22Rv1 (cell line): Measurements from ENCODE around the gene BIN1.

ENCODE experiments used
- H3K27ac ChIP-seq: fragments of 450-650 bp; 2 replicates; pipeline ENCODE4 v1.5.1; 2017
- ZFX ChIP-seq: fragments of 450-650 bp; IDR thresholded peaks from 2 replicates; pipeline ENCODE4 v1.6.1; 2017; ENCODE audit warnings: antibody characterized with exemption, borderline replicate concordance
- TF ChIP-seq, protein P1 (sequence below): fragments of 450-650 bp; IDR thresholded peaks from 2 replicates; pipeline ENCODE4 v1.5.1; 2017; ENCODE audit warnings: mild to moderate bottlenecking

Gene BIN1

DNA sequence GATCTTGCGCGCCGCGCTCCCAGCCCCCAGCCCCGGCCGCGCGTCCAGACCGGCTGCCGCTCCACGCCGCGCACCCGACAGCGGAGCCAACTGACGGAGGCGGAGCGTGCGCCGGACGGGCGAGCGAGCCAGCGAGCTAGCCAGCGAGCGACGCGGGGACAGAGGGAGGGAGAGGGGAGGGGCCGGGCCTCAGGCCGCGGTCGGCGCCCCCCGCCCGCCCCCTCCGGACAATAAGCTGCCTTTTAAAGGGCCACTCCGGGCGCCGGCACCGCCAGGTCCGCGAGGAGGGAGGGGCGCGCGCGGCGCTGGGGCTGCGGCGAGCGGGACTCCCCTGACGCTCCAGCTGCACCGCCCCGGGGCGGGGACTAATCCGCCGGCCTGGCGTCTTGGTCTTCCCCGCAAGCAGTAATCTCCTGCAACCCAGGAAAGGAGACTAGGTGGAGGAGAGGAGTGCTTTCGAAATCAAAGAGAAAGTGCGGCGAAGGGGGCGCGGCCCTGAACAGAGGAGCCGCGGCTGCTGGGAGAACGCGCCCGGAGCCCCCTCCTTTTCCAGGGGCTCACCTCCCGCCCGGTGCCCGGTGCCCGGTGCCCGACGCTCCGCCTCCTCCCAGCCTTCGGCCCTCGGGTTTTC, at the start of gene BIN1:
Gene BIN1, minus strand, starts transcription at position 164 of the 631 bp plus-strand sequence. CDS start 211 bp downstream, outside the sequence.
- TF ChIP-seq ZFX, result no peak
- TF ChIP-seq, protein P1, sequence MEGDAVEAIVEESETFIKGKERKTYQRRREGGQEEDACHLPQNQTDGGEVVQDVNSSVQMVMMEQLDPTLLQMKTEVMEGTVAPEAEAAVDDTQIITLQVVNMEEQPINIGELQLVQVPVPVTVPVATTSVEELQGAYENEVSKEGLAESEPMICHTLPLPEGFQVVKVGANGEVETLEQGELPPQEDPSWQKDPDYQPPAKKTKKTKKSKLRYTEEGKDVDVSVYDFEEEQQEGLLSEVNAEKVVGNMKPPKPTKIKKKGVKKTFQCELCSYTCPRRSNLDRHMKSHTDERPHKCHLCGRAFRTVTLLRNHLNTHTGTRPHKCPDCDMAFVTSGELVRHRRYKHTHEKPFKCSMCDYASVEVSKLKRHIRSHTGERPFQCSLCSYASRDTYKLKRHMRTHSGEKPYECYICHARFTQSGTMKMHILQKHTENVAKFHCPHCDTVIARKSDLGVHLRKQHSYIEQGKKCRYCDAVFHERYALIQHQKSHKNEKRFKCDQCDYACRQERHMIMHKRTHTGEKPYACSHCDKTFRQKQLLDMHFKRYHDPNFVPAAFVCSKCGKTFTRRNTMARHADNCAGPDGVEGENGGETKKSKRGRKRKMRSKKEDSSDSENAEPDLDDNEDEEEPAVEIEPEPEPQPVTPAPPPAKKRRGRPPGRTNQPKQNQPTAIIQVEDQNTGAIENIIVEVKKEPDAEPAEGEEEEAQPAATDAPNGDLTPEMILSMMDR, result no peak
- H3K27ac ChIP-seq, result no peak within 1 kb of the TSS

GRCh38 chr2:127155947-127156346, 49.0 kb upstream of the BIN1 start:
- TF ChIP-seq, protein P1, result no peak
- no peak for TF ChIP-seq ZFX

GRCh38 chr2:127155028-127155581, 48.2 kb upstream of the BIN1 start:
- TF ChIP-seq, protein P1, result no peak
- no peak for TF ChIP-seq ZFX
- no peak overlapping the region for H3K27ac ChIP-seq

More at GRCh38 chr2:127155947-127156346, 49.0 kb upstream of the BIN1 start:
- H3K27ac ChIP-seq, result no peak overlapping the region

DNA sequence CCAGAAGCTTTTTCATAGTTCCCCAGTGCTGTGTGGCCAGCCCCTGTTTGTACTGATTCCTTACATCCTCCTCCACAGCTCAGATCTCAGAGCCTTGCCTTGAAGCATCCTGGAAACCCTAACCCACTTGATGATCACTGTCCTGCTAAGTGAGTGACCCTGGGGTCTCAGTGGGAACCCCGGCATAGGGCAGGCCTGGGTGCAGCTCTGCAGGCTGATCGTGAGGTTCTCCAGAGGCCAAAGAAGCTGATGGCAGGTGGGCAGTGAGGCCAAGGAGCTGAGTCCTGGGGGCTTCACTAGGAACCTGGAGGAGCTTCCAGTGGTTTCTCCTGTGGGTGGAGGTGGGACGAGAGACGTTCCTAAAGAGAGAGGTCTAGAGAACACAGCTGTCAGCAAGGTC, 47.4 kb upstream of the BIN1 start:
- H3K27ac ChIP-seq, result no peak overlapping the region
- no peak for TF ChIP-seq ZFX
- TF ChIP-seq, protein P1, result no peak

DNA sequence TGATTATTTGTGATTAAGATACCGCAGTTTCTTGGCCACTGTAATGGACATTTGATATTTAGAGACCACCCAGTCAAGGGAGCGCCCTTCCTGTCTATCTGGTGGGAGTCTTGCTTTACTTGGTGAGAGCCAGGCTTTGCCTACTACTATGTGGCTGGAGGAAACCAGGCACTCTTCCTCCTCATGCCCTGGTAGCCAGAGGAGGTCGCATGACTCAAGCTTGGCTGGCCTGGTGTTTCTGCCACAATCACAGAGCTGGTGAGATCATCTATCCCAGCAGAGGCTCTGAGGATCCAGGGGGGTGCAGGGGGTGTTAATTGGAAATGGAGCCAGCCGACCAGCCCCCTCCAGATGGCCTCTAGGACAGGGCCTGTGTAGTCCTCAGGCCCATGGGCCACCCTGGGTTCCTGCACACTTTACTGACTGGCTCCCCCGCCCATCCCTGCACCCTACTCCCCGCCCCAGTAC, 46.8 kb upstream of the BIN1 start:
- TF ChIP-seq, protein P1, result no peak
- no peak overlapping the region for H3K27ac ChIP-seq

DNA sequence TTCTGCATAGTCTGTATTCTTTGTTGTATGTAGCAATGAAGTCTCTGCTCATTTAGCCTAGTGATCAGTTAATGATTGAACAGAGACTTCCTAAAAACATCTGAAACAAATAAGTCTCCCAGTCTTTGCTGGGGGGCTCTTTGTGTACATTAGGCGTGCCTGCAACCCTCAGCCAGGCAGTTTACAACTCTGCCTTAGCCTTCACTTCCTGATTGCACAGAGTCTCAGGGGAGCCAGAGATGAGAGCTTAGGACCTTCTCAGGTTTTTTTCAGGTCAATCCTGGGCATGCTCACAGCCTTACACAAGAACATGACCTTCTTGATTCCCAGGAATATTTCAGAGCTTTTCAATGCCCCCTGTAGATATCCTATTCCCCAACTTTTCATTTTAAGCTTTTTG, 44.0 kb upstream of the BIN1 start:
- TF ChIP-seq, protein P1, result no peak
- no peak for TF ChIP-seq ZFX
- H3K27ac ChIP-seq, result no peak overlapping the region

DNA sequence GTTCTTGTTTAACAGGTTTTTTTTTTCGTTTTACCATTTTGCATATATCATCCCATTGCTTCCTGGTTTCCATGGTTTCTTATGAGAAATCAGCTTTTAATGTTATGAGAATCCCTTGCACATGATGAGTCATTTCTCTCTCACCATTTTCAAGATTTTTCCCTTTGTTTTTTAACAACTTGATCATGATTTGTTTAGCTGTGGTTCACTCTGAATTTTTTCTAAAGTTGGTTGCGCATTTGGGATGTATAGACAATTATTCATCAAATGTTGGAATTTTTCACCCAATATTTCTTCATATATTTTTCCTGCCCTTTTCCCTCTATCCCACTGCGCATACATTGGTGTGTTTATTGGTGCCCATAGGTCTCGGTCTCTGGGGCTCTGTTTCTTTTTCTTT, 42.4 kb upstream of the BIN1 start:
- TF ChIP-seq, protein P1, result no peak
- no peak for TF ChIP-seq ZFX
- H3K27ac ChIP-seq, result no peak overlapping the region
